SHP77 treated with DMSO at 0.1 percent for 48 hours (cell line): Measurements from ENCODE around the gene GANAB.
"Not testable (repeated sequence)": the region's sequence is repeated elsewhere in the genome, so short reads cannot be mapped to it uniquely, and the experiment has no call there.

Source experiments
- DNase-seq: peaks from one replicate; lab custom pipeline; 2025; lab: John Stamatoyannopoulos, UW

GANAB gene

GRCh38 chr11:62601372-62602140, 44.9 kb downstream of the GANAB start, which contains the start of gene MTA2:
Gene MTA2 (minus strand): TSS chr11:62601865. CDS start chr11:62601450, 415 bp downstream.
- peak; percentile 91 for DNase-seq

DNA sequence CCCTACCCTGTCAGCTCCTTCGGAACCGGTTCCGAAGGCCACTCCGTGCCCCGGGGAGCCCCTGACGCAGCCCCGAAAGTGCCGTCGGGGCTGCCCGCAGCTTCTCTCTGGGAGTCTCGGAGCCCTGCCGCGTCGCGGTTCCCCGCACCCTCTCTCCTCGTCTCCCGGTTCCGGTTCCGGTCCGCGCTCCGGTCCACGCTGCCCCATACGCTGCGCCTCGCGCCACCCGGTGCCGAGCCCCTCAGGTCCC, 45.4 kb downstream of the GANAB start:
- no peak for DNase-seq

GRCh38 chr11:62600367-62601121, 45.9 kb downstream of the GANAB start:
- no peak for DNase-seq

GRCh38 chr11:62599901-62600300, 46.5 kb downstream of the GANAB start:
- no peak for DNase-seq

DNA sequence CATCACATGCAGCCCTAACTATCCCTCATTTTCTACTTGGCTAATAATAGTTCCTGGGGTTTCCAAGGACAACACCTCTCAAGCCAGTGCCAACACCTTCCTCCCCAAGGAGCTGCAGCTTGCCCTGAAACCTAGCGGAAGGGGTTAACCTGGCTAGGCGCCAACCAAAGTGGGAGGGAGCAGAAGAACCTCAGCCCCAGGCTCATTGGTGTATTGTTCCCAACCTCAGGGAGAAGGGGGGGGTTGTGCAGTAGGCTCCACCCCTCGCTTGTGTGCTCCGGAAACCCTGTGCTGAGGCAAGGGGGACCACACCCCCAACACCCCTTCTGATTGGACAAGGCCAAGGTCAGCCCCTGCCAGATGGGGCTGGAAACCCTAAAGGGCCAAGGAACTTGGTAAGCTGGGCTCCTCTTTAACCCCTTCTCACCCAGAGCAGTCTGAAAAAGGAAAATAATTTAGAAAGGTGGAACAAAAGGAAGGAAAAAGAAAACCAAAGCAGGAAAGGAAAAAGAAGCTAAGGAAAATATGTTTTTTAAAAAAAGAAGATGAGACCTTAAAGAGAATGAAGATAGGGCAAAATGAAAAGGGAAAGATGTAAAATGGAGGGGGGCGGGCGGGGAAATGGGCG, 47.2 kb downstream of the GANAB start:
- peak; percentile 93 for DNase-seq

GRCh38 chr11:62595124-62595523, 51.3 kb downstream of the GANAB start:
- no peak for DNase-seq

GRCh38 chr11:62593434-62594044, 52.9 kb downstream of the GANAB start:
- DNase-seq, result peak; percentile 37

GRCh38 chr11:62592989-62593421, 53.4 kb downstream of the GANAB start:
- DNase-seq, result no peak

DNA sequence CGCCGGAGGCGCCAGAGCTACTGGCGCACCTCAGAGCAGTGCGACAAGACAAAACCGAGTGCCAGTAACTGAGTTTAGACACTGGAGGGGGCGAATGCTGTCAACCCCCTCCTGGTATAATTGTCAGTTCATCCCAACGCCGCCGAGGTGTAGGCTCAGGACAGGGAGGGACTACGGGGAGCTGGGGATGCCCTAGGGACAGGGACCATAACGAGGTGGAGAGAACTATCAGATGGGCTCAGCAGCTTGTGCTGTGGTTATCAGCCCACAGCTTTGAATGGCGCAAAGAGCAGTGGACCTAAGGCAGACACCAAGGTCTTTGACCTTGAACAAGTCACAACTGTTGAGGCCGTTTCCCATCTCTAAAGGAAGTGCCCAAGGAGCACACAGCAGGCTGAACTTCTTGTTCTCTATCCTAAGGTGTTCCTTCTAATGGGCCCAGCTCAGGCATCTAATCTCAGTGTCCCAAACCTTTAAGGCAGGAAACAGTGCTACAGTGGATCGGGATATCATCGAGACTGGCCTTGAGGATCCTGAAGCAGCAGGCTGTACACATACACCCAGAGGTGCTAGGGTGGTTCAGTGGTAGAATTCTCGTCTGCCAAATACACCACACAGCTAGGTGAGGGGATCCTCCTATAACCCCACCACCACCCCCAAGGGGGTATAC, 54.1 kb downstream of the GANAB start:
- no peak for DNase-seq

DNA sequence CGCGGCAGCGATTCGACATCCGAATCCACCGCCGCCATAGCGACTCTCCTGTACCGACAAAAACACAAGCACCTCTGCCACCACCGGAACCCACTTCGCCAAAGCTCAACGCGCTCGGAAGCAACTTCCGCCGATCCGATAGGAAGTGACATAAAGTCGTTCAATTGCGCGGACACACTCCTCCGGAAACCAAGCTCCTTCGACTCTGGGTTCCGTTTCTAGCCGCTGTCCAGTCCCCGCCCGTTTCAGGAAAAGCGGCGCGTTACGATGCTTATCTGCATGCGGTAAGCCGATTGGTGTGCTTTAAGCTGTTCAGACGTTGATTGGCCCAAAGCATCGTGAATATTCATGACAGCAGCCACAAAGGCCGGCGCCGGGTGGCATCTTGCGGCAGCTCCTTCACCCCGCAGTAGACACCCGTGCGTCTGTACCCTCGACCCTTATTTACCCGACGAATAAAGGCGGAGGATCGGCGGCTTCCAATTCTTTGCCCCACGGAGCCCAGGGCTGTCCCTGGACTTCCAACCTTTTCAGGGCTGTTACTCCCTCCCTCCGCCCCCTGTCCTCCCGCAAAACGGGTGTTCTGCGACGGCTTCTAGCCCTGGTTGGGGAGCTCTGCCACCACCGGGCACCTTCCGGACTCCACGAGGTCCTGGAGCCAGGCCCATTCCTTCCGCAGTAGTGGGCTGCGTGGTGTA, 54.8 kb downstream of the GANAB start, which contains the start of gene TUT1:
Gene TUT1 (minus strand): TSS at position 76 of the 698 bp plus-strand sequence. CDS start 38 bp downstream, at position 38.
- DNase-seq, result peak; percentile 97

DNA sequence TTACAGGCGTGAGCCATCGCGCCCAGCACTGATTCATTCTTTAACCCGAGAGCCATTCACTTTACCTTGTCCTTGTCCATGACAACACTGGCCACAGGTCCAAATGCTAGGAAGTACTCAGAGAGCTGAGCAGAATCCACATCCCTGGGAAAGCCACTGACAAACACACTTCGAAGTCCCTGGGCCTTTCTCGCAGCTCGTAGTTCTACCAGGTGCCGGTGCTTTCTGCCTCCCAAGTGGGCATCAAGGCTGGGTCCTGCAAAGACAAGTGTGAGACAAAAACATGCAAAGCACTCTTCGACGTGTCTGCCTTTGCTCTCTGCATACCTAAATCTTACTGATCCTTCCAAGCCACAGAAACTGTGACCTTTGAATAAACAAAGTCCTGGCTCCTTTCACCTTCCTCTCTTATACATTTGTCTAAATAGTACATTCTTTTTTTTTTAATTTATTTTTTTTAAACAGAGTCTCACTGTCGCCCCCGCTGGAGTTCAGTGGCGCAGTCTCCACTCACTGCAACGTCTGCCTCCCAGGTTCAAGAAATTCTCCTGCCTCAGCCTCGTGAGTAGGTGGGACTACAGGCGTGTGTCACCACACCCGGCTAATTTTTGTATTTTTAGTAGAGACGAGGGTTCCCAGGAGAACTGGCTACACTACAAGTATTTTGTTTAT, 57.3 kb downstream of the GANAB start:
- DNase-seq, result no peak

- not testable (repeated sequence) for DNase-seq
These were observed 61.1 kb downstream of the GANAB start for GRCh38 chr11:62585356-62585755.

GRCh38 chr11:62581735-62582134, 64.7 kb downstream of the GANAB start:
- not testable (repeated sequence) for DNase-seq

DNA sequence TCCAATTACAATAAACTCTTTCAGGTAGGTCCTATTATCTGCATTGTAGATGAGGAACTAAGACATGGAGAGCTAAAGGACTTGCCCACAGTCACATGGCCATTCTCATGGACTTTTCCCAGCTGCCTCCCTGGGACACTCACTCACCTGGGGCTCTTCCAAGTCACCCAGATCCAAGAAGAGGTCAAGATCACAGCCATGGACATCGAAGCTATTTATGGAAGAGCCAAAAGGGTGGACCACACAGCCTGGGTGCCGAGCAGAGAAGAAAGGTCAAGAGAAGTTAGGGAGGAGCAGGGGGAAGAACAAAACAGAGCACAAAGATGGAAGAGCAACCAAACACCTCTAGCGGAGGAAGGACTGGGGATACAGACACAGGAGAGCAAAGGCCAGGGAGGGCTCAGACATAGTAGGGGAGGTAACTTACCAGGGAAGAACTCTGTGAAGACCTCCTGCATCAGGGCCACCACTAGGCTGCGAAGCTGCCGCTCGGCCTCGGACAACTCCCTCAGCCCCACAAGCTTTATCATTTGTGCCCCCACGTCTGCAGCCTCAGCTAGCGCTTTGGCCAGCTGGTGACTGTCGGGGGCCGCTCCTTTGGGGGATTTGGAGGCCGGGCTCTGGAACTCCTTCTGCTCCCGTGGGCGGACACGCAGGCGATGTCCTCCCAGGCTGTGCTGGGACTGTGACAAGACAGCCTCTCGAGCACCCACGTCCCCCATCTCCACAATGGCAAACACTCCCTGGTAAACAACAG, 65.3 kb downstream of the GANAB start:
- DNase-seq, result no peak

DNA sequence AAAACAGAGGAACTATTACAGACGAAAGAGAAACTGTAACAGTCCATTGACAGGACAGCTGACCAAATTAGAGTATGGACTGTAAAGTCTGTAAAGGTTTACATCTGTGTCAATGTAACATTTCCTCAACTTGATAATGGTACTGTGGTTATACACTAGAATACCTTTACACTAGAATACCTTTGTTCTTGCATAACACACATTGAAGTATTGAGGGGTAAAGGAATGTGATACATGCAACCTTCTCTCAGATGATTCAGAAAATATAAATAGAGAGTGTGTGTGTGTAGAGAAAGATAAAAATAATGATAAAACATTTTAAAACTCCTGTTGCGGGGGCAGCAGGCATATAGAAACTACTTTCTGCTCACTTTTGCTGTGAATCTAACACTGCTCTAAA, 67.2 kb downstream of the GANAB start:
- no peak for DNase-seq

DNA sequence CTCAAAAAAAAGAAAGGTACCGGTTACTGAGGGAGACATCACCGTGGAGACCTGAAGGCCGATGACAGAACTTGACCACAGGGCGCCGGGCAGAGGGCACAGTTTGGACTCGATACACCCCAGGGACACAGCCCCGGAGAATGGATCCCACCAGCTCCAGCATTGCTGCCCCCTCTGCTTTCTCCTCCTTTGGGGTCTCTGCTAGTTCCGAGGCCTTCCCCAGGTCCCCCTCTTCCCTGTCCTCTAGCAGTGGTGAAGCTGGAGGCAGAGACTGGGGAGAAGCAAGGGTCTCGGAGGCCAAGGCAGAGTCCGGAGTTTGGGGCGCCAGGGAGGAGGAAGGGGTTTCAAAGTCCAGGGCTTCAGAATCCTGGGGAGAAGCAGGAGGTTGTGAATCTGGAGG, 67.9 kb downstream of the GANAB start:
- DNase-seq, result no peak

- DNase-seq, result no peak
These were observed 69.2 kb downstream of the GANAB start for GRCh38 chr11:62577046-62577714.

GRCh38 chr11:62575837-62576236, 70.6 kb downstream of the GANAB start:
- no peak for DNase-seq

DNA sequence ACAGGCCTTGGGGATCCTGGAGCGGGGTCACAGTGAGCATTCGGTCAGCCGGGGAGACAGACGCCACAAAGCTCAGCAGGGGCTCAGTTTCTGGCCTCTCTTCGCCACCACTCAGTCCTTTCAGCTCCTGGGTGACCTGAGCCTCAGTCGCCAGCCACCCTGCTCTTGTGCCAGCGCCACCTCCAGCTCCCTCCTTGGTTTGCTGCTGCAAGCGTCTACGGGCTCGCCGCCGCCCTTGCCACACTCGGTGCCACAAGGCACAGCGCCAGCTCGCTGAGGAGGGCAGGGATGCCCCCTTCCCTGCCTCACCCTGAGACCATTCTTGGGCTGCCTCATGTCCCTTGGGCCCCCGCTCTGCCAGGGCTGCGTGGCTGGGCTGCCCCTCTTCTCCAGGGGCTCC, 71.3 kb downstream of the GANAB start:
- no peak for DNase-seq
